HFF-Myc (cell line): ENCODE results near the gene PCGF1.
A peak's percentile ranks its signal among the peaks of the same experiment; 100 is the strongest.
"Not testable (repeated sequence)": the region's sequence is repeated elsewhere in the genome, so short reads cannot be mapped to it uniquely, and the experiment has no call there.

ENCODE experiments used
- DNase-seq: peaks from one replicate; pipeline ENCODE4 v3.0.0-alpha.2; 2011; ENCODE audit warnings: low read depth; ENCODE audit errors: extremely low read depth
- H3K4me3 ChIP-seq: replicated peaks from 2 replicates; pipeline ENCODE4 v1.5.1; 2011; ENCODE audit warnings: low read depth, mild to moderate bottlenecking, control low read depth, low read length
- TF ChIP-seq, protein P1 (sequence below): IDR thresholded peaks from 2 replicates; pipeline ENCODE4 v1.5.1; 2012; ENCODE audit warnings: mild to moderate bottlenecking, low read depth, low read length, control low read depth; ENCODE audit errors: missing control alignments

PCGF1 gene

GRCh38 chr2:74474899-74475298 is 32.6 kb downstream of the PCGF1 start:
- DNase-seq, result no peak

GRCh38 chr2:74474481-74474880 is 33.0 kb downstream of the PCGF1 start:
- TF ChIP-seq, protein P1, sequence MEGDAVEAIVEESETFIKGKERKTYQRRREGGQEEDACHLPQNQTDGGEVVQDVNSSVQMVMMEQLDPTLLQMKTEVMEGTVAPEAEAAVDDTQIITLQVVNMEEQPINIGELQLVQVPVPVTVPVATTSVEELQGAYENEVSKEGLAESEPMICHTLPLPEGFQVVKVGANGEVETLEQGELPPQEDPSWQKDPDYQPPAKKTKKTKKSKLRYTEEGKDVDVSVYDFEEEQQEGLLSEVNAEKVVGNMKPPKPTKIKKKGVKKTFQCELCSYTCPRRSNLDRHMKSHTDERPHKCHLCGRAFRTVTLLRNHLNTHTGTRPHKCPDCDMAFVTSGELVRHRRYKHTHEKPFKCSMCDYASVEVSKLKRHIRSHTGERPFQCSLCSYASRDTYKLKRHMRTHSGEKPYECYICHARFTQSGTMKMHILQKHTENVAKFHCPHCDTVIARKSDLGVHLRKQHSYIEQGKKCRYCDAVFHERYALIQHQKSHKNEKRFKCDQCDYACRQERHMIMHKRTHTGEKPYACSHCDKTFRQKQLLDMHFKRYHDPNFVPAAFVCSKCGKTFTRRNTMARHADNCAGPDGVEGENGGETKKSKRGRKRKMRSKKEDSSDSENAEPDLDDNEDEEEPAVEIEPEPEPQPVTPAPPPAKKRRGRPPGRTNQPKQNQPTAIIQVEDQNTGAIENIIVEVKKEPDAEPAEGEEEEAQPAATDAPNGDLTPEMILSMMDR, result no peak
- no peak overlapping the region for H3K4me3 ChIP-seq
- DNase-seq, result no peak

More at GRCh38 chr2:74474899-74475298, 32.6 kb downstream of the PCGF1 start:
- TF ChIP-seq, protein P1, result peak; percentile 31
- no peak overlapping the region for H3K4me3 ChIP-seq

- TF ChIP-seq, protein P1, result no peak
- peak overlapping the region; percentile 63 for H3K4me3 ChIP-seq
- no peak for DNase-seq
These were observed 34.6 kb downstream of the PCGF1 start for GRCh38 chr2:74472945-74473258.

DNA sequence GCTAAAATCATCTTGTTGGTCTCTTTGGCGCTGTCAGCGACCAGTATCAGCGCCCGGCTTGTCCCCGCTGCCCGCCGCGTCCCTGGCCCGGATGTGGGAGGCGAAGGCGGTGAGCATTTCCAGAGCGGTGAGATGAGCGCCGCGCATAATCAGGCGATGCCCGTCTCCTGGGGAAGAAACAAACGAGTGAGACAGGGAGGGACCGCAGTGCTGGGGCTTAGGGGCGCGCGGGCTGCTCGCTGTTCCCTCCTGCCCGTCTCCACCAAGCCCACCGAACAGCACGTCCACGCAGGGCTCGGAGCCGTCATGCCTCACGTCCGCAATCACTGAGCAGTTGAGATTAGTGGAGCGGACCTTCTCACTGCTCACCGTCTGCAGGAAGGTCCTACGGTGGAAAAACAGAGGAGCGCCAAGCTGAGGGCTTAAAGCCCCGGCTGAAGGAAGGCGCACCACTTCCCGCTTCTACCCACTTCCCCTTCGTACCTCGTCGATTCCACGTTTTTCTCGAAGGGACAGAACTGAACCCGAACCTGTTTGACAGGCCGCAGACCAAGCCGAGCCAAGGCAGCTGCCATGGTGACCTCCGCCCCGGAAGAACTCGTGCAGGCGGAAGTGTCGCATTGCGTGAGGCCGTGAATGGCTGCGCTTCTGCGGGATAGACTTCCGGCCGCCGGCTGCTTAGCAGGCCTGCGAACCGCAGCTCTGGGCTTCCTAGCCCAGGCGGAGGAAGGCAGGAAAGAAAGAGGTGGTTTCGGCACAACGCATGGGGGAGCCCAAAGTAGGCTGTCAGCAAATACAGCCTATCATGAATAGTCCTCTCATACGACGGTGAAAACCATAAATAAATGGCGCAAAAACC is 35.2 kb downstream of the PCGF1 start, which contains the start of gene MRPL53:
MRPL53 (minus strand) TSS at position 595 of the 859 bp plus-strand sequence; CDS start at position 575, 20 bp downstream.
- TF ChIP-seq, protein P1, result no peak
- peak; percentile 84 for DNase-seq
- peak within 1 kb of the TSS; percentile 63 for H3K4me3 ChIP-seq

GRCh38 chr2:74471332-74472065 is 36.0 kb downstream of the PCGF1 start:
- peak overlapping the region; percentile 63 for H3K4me3 ChIP-seq
- TF ChIP-seq, protein P1, result no peak
- no peak for DNase-seq

DNA sequence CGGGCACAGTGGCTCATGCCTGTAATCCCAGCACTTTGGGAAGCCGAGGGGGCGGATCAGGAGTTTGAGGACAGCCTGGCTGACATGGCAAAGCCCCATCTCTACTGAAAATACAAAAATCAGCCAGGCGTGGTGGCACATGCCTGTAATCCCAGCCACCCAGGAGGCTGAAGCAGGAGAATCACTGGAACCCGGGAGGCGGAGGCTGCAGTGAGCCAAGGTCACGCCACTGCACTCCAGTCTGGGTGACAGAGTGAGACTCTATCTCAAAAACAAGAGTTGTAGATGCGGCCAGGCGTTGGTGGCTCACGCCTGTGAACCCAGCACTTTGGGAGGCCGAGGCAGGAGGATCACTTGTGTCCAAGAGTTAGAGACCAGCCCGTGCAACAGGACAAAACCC is 36.8 kb downstream of the PCGF1 start:
- not testable (repeated sequence) for DNase-seq, H3K4me3 ChIP-seq

- TF ChIP-seq, protein P1, result no peak
- H3K4me3 ChIP-seq, result peak overlapping the region; percentile 94
- no peak for DNase-seq
These were observed 43.1 kb downstream of the PCGF1 start for GRCh38 chr2:74464406-74464805.
